ENCODE results near the gene CFAP161. TPM values are rescaled to one million over a fixed set of nuclear protein-coding genes. Genes with fewer than 3 reads are reported as not detected.

The CFAP161 gene
- polyA plus RNA-seq (2012; ENCODE audit: low read depth, missing spikeins) = not detected

DNA sequence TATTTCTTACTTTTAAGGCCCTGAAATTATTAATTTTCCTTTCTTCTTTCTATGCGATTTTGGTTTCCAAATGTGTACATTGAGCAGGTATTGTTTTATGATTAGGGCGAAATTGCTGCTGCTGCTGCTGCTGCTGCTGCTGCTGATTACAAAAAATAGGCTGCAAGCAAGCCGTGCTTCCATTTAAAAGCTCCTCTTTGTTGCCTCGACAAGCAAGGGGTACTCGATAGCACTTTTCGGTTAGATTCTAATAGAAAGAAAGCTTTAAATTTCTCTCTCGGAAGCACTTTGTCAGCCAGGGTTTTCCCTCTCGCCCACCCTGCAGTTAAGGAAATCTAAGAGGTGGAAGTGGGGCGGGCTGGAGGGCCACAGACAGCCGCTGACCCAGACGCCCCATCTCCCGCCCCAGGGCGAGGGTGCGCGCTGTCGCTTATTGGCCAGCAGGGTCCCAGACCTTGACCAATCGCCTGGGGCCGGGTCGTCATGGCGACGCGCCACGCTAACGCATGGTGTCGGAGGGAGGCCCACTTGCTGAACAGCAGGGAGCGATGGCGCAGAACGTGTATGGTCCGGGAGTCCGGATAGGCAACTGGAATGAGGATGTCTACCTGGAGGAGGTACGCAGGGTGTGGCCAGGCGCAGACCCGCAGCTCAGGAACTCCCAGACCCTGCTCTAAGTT, at the start of gene CFAP161:
CFAP161 (plus strand) TSS at position 489 of the 680 bp plus-strand sequence; CDS start at position 549, 60 bp downstream.
- no peak for DNase-seq (ENCODE audit: insufficient read length, low spot score)
- no peak for FAIRE-seq

GRCh38 chr15:81084716-81085115, 49.4 kb upstream of the CFAP161 start:
- FAIRE-seq (no peak), DNase-seq (ENCODE audit: insufficient read length, low spot score) (no peak)
- TF ChIP-seq PAX5 (IDR thresholded peaks at IDR 0.05; ENCODE audit: insufficient read depth, low read length, severe bottlenecking) (no peak), POLR2AphosphoS5 (IDR thresholded peaks at IDR 0.05; ENCODE audit: low read depth, low read length) (no peak), SPI1 (IDR thresholded peaks at IDR 0.05; ENCODE audit: low read depth, low read length) (no peak), POLR2A (IDR thresholded peaks at IDR 0.05; ENCODE audit: low read depth, low read length) (no peak), TAF1 (IDR thresholded peaks at IDR 0.05; ENCODE audit: low read depth, low read length) (no peak), POU2F2 (IDR thresholded peaks at IDR 0.05; ENCODE audit: low read depth, low read length) (no peak)

More for the DNA sequence above, at the start of gene CFAP161:
- TF ChIP-seq TAF1 (IDR thresholded peaks at IDR 0.05; ENCODE audit: low read depth, low read length) (no peak), POLR2AphosphoS5 (IDR thresholded peaks at IDR 0.05; ENCODE audit: low read depth, low read length) (no peak), POLR2A (IDR thresholded peaks at IDR 0.05; ENCODE audit: low read depth, low read length) (no peak), PAX5 (IDR thresholded peaks at IDR 0.05; ENCODE audit: insufficient read depth, low read length, severe bottlenecking) (no peak), SPI1 (IDR thresholded peaks at IDR 0.05; ENCODE audit: low read depth, low read length) (no peak), POU2F2 (IDR thresholded peaks at IDR 0.05; ENCODE audit: low read depth, low read length) (no peak)

- TF ChIP-seq POLR2A (IDR thresholded peaks at IDR 0.05; ENCODE audit: low read depth, low read length) (no peak), POU2F2 (IDR thresholded peaks at IDR 0.05; ENCODE audit: low read depth, low read length) (no peak), PAX5 (IDR thresholded peaks at IDR 0.05; ENCODE audit: insufficient read depth, low read length, severe bottlenecking) (no peak), POLR2AphosphoS5 (IDR thresholded peaks at IDR 0.05; ENCODE audit: low read depth, low read length) (no peak), TAF1 (IDR thresholded peaks at IDR 0.05; ENCODE audit: low read depth, low read length) (no peak), SPI1 (IDR thresholded peaks at IDR 0.05; ENCODE audit: low read depth, low read length) (no peak)
- DNase-seq (ENCODE audit: insufficient read length, low spot score) = no peak
- no peak for FAIRE-seq
Measured at GRCh38 chr15:81085213-81085612, 48.9 kb upstream of the CFAP161 start.

- FAIRE-seq (no peak), DNase-seq (ENCODE audit: insufficient read length, low spot score) (no peak)
- TF ChIP-seq SPI1 (IDR thresholded peaks at IDR 0.05; ENCODE audit: low read depth, low read length) (no peak), POLR2A (IDR thresholded peaks at IDR 0.05; ENCODE audit: low read depth, low read length) (no peak), POLR2AphosphoS5 (IDR thresholded peaks at IDR 0.05; ENCODE audit: low read depth, low read length) (no peak), TAF1 (IDR thresholded peaks at IDR 0.05; ENCODE audit: low read depth, low read length) (no peak), POU2F2 (IDR thresholded peaks at IDR 0.05; ENCODE audit: low read depth, low read length) (no peak), PAX5 (IDR thresholded peaks at IDR 0.05; ENCODE audit: insufficient read depth, low read length, severe bottlenecking) (no peak)
Measured at GRCh38 chr15:81085898-81086297, 48.2 kb upstream of the CFAP161 start.

- no peak for TF ChIP-seq PAX5 (IDR thresholded peaks at IDR 0.05; ENCODE audit: insufficient read depth, low read length, severe bottlenecking)
- no peak for TF ChIP-seq POU2F2 (IDR thresholded peaks at IDR 0.05; ENCODE audit: low read depth, low read length)
- TF ChIP-seq TAF1 (IDR thresholded peaks at IDR 0.05; ENCODE audit: low read depth, low read length) = no peak
- FAIRE-seq (no peak), DNase-seq (ENCODE audit: insufficient read length, low spot score) (no peak)
Measured at GRCh38 chr15:81087066-81087465, 47.0 kb upstream of the CFAP161 start.

GRCh38 chr15:81087694-81088093, 46.4 kb upstream of the CFAP161 start:
- TF ChIP-seq POU2F2 (IDR thresholded peaks at IDR 0.05; ENCODE audit: low read depth, low read length) = no peak
- no peak for TF ChIP-seq POLR2AphosphoS5 (IDR thresholded peaks at IDR 0.05; ENCODE audit: low read depth, low read length)
- no peak for TF ChIP-seq TAF1 (IDR thresholded peaks at IDR 0.05; ENCODE audit: low read depth, low read length)
- no peak for TF ChIP-seq PAX5 (IDR thresholded peaks at IDR 0.05; ENCODE audit: insufficient read depth, low read length, severe bottlenecking)
- TF ChIP-seq POLR2A (IDR thresholded peaks at IDR 0.05; ENCODE audit: low read depth, low read length) = no peak
- TF ChIP-seq SPI1 (IDR thresholded peaks at IDR 0.05; ENCODE audit: low read depth, low read length) = no peak
- DNase-seq (ENCODE audit: insufficient read length, low spot score) (no peak), FAIRE-seq (no peak)

DNA sequence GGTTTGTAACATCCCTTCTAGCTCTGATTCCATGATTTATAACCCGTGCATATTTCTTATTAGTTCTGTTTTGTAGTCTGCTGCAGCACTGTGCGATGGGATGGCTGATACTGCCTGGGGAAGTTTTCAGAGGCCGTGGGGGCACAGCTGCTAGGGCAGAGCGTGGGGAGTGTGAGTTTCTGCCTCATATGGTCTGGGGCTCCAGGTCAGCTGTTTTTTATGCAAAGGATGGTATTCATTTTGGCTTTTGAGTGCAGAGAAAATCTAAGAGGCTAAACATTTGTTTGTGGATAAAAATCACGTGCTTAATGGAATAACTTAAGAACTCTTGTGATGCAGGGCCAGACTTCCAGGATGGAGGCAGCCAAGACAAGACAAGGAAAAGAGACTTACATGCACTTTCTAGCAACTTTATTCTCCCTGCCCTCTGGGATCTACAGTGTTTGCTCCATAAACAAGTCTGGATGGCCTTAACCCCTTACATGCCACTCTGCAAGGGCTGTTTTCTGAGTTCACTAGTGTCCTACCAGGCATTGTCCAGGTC, 45.5 kb upstream of the CFAP161 start:
- FAIRE-seq (no peak), DNase-seq (ENCODE audit: insufficient read length, low spot score) (no peak)
- TF ChIP-seq SPI1 (IDR thresholded peaks at IDR 0.05; ENCODE audit: low read depth, low read length) = no peak
- no peak for TF ChIP-seq POU2F2 (IDR thresholded peaks at IDR 0.05; ENCODE audit: low read depth, low read length)
- no peak for TF ChIP-seq PAX5 (IDR thresholded peaks at IDR 0.05; ENCODE audit: insufficient read depth, low read length, severe bottlenecking)
- TF ChIP-seq TAF1 (IDR thresholded peaks at IDR 0.05; ENCODE audit: low read depth, low read length) = no peak
- TF ChIP-seq POLR2AphosphoS5 (IDR thresholded peaks at IDR 0.05; ENCODE audit: low read depth, low read length) = no peak
- no peak for TF ChIP-seq POLR2A (IDR thresholded peaks at IDR 0.05; ENCODE audit: low read depth, low read length)

- DNase-seq (ENCODE audit: insufficient read length, low spot score) (no peak), FAIRE-seq (no peak)
- TF ChIP-seq PAX5 (IDR thresholded peaks at IDR 0.05; ENCODE audit: insufficient read depth, low read length, severe bottlenecking) (no peak), POLR2A (IDR thresholded peaks at IDR 0.05; ENCODE audit: low read depth, low read length) (no peak), TAF1 (IDR thresholded peaks at IDR 0.05; ENCODE audit: low read depth, low read length) (no peak), POLR2AphosphoS5 (IDR thresholded peaks at IDR 0.05; ENCODE audit: low read depth, low read length) (no peak), SPI1 (IDR thresholded peaks at IDR 0.05; ENCODE audit: low read depth, low read length) (no peak), POU2F2 (IDR thresholded peaks at IDR 0.05; ENCODE audit: low read depth, low read length) (no peak)
Measured at GRCh38 chr15:81091889-81092558, 42.0 kb upstream of the CFAP161 start.

DNA sequence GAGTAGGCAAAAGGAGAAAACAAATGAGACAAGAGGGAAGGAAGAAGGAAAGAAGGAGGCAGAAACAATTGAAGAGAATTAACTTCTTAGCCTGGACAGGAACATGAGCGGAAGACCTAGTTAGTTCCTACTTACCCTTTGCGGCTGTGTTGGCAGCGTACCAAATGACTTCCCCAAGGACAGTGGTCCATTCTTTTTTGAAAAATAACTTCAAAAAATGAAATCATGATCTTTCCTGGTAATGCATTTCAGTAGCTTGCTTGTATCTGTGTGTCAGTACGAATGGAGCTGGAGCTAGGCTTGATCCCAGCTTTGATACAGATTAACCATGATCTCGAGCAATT, 41.5 kb upstream of the CFAP161 start:
- TF ChIP-seq TAF1 (IDR thresholded peaks at IDR 0.05; ENCODE audit: low read depth, low read length) (no peak), POLR2AphosphoS5 (IDR thresholded peaks at IDR 0.05; ENCODE audit: low read depth, low read length) (no peak), PAX5 (IDR thresholded peaks at IDR 0.05; ENCODE audit: insufficient read depth, low read length, severe bottlenecking) (no peak), SPI1 (IDR thresholded peaks at IDR 0.05; ENCODE audit: low read depth, low read length) (no peak), POLR2A (IDR thresholded peaks at IDR 0.05; ENCODE audit: low read depth, low read length) (no peak), POU2F2 (IDR thresholded peaks at IDR 0.05; ENCODE audit: low read depth, low read length) (no peak)
- FAIRE-seq (no peak), DNase-seq (ENCODE audit: insufficient read length, low spot score) (no peak)
